Stomach (tissue), 4 donors: ENCODE results near the gene NBDY.

ENCODE experiments used
- CTCF ChIP-seq, 7 experiments: fragments of 450-650 bp in 4 of 7; fragments of 200-600 bp in 3 of 7; sonication (generic) in 3 of 7; IDR thresholded peaks; one replicate each; pipeline ENCODE4 v1.5.1; 2016 to 2019; ENCODE audit warnings: antibody characterized with exemption in 7 of 7, control low read depth in 2 of 7, mild to moderate bottlenecking in 1 of 7
- POLR2A ChIP-seq, 4 donors: fragments of 450-650 bp; IDR thresholded peaks; one replicate each; pipeline ENCODE4 v1.6.1; 2016; ENCODE audit warnings: antibody characterized with exemption in 4 of 4, control low read depth in 2 of 4, mild to moderate bottlenecking in 1 of 4, moderate library complexity in 1 of 4

GRCh38 chrX:56813318-56813837 is 84.3 kb downstream of the NBDY start:
- TF ChIP-seq CTCF (IDR thresholded peaks at IDR 0.05), result no peak
- TF ChIP-seq POLR2A (IDR thresholded peaks at IDR 0.05), result no peak
